Body of pancreas (tissue), 2 donors: Measurements from ENCODE around the gene AGT. TPM values are rescaled to one million over a fixed set of nuclear protein-coding genes. Genes with fewer than 3 reads are reported as not detected.

Experiments used
- total RNA-seq, 2 donors: library from RNA; depleted of rRNA; stranded (reverse); fragments of >200 nt; gene quantifications; one replicate each; pipeline ENCODE4 v1.1.0, GENCODE V29; 2016

AGT gene
- total RNA-seq, 2 donors from 2014 or later: 5.6 to 11.2 TPM

Other genes with a start within 250 kb of the AGT start
- gene COG2, start 71.6 kb downstream of the AGT start, total RNA-seq: 10 to 100 TPM; 13.7 to 26.0 TPM
- under 1 TPM in 1 of 2 donors, not detected in 1; 0.26 TPM for gene CAPN9, start 33.3 kb upstream of the AGT start, total RNA-seq
- gene C1orf198, start 154.4 kb upstream of the AGT start, total RNA-seq: 10 to 100 TPM; 29.0 to 66.7 TPM